Brain microvascular endothelial cell (primary cell): Measurements from ENCODE around the gene DDTL.
"Not testable (repeated sequence)": the region's sequence is repeated elsewhere in the genome, so short reads cannot be mapped to it uniquely, and the experiment has no call there.

Experiments used
- DNase-seq: peaks from one replicate; pipeline ENCODE4 v3.0.0-alpha.2; 2020
- H3K27ac ChIP-seq: fragments of 250-450 bp; sonication (Bioruptor Pico); 2 replicates; pipeline ENCODE4 v1.5.1; 2020; ENCODE audit warnings: mild to moderate bottlenecking, moderate library complexity
- H3K27me3 ChIP-seq: fragments of 250-450 bp; sonication (Bioruptor Pico); replicated peaks from 2 replicates; pipeline ENCODE4 v1.5.1; 2020; ENCODE audit warnings: mild to moderate bottlenecking
- H3K36me3 ChIP-seq: fragments of 250-450 bp; sonication (Bioruptor Pico); replicated peaks from 2 replicates; pipeline ENCODE4 v1.5.1; 2020; ENCODE audit warnings: mild to moderate bottlenecking
- H3K4me3 ChIP-seq: 2 replicates; pipeline ENCODE4 v1.5.1; 2011; ENCODE audit warnings: low read depth, mild to moderate bottlenecking, control low read depth, low read length, moderate library complexity
- CTCF ChIP-seq: IDR thresholded peaks from 2 replicates; pipeline ENCODE4 v1.5.1; 2011; ENCODE audit warnings: low read depth, mild to moderate bottlenecking, moderate library complexity, low read length, control low read depth, inconsistent platforms; ENCODE audit errors: missing control alignments
- in situ Hi-C: cut with HindIII; loops from 2 replicates; pipeline ENCODE4 v1.10.0; 2017; ENCODE audit warnings: low sequenced_read_pairs, low pct_ligation_motif_present

The DDTL gene

GRCh38 chr22:23966568-23966967, at the start of gene DDTL:
DDTL (plus strand) TSS chr22:23966888; CDS start chr22:23966915, 27 bp downstream.
- DNase-seq, H3K4me3 ChIP-seq, in situ Hi-C loops, H3K27ac ChIP-seq, H3K27me3 ChIP-seq: not testable (repeated sequence)
- H3K36me3 ChIP-seq: peaks cover 16% of the 10 kb centered on the region

GRCh38 chr22:23920267-23920611, 46.4 kb upstream of the DDTL start:
- H3K27me3 ChIP-seq, DNase-seq, in situ Hi-C loops, H3K4me3 ChIP-seq: not testable (repeated sequence)
- Histone ChIP-seq H3K36me3 (peaks cover 20% of the 10 kb centered on the region), H3K27ac (peak overlapping the region; percentile 17)

- H3K27me3 ChIP-seq, H3K4me3 ChIP-seq, in situ Hi-C loops, H3K27ac ChIP-seq: not testable (repeated sequence)
- H3K36me3 ChIP-seq: peaks cover 30% of the 10 kb centered on the region
- DNase-seq: peak; percentile 49
Observed at GRCh38 chr22:23921586-23922201, 45.0 kb upstream of the DDTL start.

- Histone ChIP-seq H3K36me3 (peaks cover 33% of the 10 kb centered on the region), H3K4me3 (no peak overlapping the region), H3K27me3 (no peaks in the 10 kb centered on the region), H3K27ac (no peak overlapping the region)
- TF ChIP-seq CTCF: no peak
- in situ Hi-C loops: no loop called here
- DNase-seq: no peak
Observed at GRCh38 chr22:23922921-23923320, 43.8 kb upstream of the DDTL start.

GRCh38 chr22:23925020-23925606, 41.6 kb upstream of the DDTL start:
- H3K36me3 ChIP-seq: peaks cover 33% of the 10 kb centered on the region
- no peak overlapping the region for H3K4me3 ChIP-seq
- in situ Hi-C loops: no loop called here
- H3K27me3 ChIP-seq: no peaks in the 10 kb centered on the region
- no peak for TF ChIP-seq CTCF
- no peak overlapping the region for H3K27ac ChIP-seq
- no peak for DNase-seq

GRCh38 chr22:23926561-23926960, 40.1 kb upstream of the DDTL start:
- no peaks in the 10 kb centered on the region for H3K27me3 ChIP-seq
- TF ChIP-seq CTCF: no peak
- no peak overlapping the region for H3K27ac ChIP-seq
- in situ Hi-C loops: no loop called here
- peaks cover 29% of the 10 kb centered on the region for H3K36me3 ChIP-seq
- H3K4me3 ChIP-seq: no peak overlapping the region
- no peak for DNase-seq

GRCh38 chr22:23938328-23939016, 28.2 kb upstream of the DDTL start:
- DNase-seq: no peak
- Histone ChIP-seq H3K27me3 (no peaks in the 10 kb centered on the region), H3K27ac (no peak overlapping the region), H3K36me3 (no peaks in the 10 kb centered on the region), H3K4me3 (no peak overlapping the region)
- no peak for TF ChIP-seq CTCF
- in situ Hi-C loops: no loop called here
